MV-4-11 (cell line): Measurements from ENCODE around the gene PLAU.
"Not testable (repeated sequence)": the region's sequence is repeated elsewhere in the genome, so short reads cannot be mapped to it uniquely, and the experiment has no call there.

Experiments
- DNase-seq: peaks from one replicate; lab custom pipeline; 2025; lab: John Stamatoyannopoulos, UW

Gene PLAU

DNA sequence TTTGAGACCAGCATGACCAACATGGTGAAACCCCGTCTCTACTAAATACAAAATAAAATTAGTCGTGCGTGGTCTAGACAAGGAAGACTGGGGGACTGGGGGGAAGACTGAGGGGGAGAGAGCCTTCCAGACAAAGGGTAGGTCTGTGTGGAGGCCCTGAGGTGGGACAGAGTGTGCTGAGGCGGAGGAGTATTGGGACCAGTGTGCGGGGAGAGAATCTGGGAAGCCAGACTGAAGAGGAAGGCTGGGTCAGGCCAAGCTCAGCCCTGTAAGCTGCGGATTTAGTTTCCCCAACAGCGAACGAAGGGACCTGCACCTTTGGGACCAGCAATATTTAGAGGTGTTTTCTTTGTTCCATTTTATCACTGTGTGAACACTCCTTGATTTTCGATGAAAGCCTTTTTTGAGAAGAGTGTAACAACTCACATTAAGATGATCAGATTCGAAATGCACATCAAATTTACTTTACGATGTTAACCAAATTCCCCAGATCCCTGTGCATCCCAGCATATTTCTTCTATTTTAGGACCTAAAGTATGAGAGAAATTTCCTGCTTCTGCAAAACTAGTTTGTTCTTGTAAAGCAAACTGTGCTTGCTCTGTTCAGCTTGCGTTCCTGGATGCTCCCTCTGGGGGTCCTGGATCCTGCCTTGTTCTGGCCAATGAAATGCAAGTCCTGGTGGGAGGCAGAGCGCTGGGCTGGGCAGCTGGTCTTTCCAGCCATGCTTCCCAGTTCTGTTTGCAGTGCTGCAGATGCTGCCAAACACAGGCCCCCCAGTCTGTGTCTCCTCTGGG, 39.4 kb downstream of the PLAU start:
- DNase-seq, result no peak

DNA sequence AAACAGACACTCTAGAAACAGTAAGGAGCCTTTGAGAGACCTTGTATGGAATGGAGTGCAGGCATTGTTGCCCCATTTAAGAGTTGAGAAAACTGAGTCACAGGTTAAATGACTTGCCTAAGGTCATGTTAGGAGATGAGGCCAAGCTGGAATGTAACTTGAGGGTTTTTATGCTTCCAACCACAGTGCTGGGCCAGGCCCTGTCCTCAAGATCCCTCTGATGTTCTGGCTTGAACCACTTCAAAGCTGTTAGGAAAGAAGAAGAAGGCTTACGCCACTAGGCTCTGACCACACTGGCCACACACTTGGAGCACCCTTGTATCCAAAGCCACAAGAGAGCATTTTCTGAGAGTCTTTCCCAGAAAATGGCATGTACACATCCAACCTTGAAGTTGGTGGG, 42.7 kb downstream of the PLAU start:
- peak; percentile 98 for DNase-seq

DNA sequence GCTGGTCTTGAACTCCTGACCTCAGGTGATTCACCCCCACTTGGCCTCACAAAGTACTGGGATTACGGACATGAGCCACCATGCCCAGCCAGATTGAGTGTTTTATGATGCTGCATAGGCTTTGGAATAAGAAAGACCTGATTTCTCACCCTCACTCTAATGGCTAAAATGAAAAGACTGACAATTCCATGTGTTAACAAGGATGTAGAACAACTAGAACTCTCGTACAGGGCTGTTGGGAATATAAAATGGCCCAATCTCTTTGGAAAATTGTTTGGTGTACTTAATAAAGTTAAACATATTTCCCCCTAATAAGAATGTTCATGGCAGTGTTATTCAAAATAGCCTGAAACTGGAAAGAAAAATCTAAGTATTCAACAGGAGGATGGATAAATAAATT, 43.8 kb downstream of the PLAU start:
- no peak for DNase-seq

DNA sequence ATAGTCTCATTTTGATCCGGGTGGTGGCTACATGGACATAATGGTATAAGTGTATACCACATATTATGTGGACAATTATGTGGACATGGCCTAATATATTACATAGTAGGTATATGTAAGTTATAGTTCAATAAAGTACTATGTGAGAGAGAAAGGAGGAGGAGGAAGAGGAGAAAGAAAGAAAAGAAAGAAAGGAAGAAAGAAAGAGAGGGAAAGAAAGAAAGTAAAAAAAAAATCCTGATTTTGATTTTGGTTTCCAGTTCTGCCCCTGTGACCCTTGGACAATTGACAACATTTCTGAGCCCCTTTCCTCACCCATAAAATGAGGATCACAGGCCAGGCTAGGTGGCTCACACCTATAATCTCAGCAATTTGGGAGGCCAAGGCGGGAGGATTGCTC, 44.8 kb downstream of the PLAU start:
- DNase-seq, result no peak

DNA sequence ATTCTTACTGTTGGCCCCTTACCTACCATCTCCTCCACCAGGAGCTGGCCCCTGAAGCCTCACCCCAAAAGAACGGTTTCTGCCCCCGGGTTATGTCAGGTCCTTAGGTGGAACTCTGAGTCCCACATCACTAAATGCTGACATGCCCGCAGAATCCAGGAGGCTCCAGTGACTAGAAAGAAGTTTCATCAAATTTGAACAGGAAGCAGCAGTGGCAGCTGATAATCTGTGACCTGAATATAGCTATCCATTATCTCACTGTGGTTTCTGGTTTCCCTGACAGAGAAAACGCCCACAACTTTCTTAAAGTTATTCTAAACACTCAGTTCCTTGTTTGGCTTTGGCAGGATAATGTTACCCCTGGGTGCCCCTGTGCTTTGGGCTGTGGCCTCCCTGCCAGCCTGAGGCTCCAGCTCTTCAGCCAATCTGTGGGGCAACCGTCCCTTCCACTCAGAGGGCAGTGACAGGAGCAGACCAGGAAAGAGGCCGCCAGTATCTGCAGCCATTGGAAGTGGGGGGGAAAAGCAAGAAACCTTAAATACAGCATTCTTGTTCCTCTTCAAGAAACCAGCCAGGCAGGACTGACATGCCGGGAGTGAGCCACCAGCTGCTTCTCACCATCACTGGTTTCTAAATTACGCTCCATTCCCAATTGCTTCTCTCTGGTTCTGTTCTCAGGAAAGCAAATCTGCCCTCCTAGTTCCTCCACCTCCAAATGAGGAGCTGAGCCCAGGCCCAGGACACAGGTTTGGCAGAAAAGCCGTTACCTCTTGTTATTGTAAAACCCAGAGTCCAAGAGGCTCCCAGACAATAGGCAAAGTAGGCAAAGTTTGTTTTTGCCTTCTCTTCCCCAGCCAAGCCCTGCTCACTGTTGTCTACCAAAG, 45.8 kb downstream of the PLAU start:
- DNase-seq, result peak; percentile 98

DNA sequence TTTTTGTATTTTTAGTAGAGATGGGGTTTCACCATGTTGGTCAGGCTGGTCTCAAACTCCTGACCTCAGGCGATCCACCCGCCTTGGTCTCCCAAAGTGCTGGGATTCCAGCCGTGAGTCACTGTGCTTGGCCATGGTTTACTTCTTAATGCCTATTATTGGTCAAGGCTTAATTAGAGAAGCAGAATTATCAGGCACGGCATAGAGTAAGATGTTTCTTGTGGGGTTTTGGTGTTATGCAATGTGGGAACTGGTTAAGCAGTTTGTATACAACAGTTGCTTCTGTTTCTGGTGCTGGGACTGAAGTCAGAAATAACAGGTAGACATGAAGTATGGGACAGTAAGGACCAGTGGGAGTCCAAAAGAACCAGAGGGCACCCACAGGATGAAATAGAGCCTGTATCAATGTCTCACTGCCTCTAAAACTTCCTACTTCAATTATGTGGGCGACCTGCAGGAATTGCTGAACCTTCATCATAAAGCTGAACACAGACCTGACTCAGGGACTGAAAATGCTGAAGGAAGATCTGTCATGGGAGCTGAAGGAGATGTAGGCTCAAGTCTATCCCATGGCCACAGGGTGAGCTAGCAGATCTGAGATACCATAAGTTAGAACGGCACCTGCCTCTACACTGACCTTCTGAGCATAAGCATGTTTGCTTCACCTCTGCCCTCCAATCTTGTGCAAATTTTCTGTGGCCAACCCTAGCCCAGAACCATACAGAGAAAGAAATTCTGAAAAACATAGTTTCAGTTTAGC, 48.7 kb downstream of the PLAU start:
- peak; percentile 66 for DNase-seq

DNA sequence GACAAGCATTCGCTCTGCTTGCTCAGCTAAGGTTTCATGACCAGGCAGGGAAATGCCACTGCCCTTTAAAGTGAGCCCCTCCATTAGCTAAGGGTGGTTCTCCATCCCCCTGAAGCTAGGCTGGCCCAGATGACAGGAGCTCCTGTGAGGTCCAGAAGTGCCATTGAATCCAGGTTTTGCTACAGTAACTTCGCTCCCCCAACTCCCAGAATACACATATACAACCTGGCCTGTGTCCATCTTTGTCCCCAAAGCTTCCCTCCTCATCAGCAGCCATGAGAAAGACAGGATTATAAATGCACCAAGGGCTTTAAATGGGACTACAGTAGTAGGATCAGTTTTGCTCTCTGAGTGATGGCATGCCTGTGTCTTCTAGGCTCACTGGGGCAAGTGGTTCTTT, 51.5 kb downstream of the PLAU start:
- DNase-seq, result no peak

DNA sequence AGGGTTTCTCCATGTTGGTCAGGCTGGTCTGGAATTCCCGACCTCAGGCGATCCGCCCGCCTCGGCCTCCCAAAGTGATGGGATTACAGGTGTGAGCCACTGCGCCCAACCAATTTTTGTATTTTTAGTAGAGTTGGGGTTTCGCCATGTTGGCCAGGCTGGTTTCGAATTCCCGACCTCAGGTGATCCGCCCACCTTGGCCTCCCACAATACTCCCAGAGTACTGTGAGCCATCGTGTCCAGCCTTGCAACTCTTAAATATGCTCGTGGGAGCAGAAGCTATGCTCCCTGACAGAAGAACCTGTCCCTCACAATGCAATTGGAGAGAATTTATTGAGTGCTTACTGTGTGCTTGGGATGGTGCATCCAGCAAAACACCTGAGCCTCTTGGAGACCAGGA, 52.6 kb downstream of the PLAU start:
- not testable (repeated sequence) for DNase-seq

DNA sequence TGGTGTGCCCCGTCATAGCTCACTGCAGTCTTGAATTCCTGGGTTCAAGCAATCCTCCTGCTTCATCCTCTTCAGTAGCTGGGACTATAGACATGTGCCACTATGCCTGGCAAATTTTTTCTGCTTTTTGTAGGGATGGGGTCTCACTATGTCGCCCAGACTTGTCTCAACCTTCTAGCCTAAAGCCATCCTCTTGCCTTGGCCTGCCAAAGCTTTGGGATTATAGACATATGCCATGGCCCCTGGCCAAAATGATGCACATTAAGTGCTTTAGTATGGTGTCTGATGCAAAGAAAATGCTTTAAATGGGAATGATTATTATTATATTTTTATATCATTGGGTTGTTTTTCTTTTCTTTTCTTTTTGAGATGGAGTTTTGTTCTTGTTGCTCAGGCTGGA, 53.8 kb downstream of the PLAU start:
- DNase-seq, result no peak

DNA sequence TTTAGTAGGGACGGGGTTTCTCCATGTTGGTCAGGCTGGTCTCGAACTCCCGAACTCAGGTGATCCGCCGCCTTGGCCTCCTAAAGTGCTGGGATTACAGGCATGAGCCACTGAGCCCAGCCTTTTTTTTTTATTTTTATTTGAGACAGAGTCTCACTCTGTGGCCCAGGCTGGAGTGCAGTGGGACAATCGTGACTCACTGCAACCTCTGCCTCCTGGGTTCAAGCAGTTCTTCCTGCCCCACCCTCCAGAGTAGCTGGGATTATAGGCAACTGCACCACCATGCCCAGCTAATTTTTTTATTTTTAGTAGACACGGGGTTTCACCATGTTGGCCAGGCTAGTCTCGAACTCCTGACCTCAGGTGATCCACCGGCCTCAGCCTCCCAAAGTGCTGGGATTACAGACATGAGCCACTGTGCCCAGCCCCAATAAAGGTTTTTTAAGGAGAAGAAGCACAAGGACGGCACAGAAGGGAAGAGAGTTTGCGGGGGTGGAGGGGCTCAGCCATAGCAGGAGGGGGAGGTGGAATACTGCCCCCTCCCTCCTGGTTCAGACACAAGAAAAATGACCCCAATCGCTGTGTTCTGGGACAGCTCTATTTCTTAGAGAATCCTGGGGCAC, 54.4 kb downstream of the PLAU start:
- DNase-seq, result not testable (repeated sequence)

DNA sequence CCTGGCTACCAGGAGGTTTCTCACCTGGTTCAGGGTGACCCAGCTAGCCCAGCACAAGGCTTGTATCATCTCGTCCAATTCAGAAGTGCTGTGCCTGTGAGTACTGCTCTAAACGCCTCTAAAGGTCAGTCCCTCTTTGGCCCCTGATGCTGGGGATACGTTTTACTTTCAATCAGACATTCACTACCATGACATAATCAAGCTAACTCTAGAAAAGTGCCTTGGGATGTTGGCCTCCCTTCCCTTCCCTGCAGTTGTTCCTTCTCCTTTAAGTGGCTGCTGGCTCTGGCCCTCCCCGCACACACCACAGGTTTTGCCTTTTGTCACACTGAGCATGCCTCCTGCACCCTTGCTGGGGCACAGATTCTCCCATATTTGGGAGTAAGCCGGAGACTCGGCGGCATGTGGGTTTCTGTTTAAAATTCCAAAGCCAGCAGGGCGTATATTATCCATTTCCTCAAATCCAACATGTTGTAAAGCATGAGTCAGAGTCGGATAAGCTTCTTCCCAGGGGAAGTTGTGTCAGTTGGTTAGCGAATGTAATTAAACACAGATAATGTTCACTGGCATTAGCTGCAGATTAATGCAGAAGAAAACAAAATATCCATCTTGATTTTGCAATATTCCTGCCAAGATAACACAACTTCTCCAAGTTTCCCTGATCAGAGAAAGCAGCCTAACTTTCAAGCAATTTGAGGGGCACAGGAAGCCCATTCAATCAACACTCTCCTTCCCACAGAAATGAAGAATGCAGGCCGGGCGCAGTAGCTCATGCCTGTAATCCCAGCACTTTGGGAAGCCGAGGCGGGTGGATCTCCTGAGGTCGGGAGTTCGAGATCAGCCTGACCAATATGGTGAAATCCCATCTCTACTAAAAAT, 55.2 kb downstream of the PLAU start:
- peak; percentile 40 for DNase-seq

DNA sequence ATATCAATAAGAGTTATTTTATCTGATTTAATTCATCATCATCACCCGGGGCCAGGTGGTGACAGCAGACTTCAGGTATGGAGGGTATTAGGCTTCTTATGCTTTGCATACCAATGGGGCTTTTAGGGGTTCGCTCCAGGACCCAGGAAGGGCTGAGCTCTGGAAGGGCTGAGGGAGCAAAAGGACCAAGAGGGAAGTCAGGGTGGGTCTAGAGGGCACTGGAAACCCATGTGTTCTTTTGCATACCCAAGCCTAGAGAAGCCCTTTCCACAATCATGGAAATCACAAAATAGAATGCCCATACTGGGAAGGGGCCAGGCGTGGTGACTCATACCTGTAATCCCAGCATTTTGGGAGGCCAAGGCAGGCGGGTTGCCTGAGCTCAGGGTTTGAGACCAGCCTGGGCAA, 56.1 kb downstream of the PLAU start:
- no peak for DNase-seq
